Right cardiac atrium (tissue), 5 donors: ENCODE results near the gene GALNT14. TPM values are rescaled to one million over a fixed set of nuclear protein-coding genes. Genes with fewer than 3 reads are reported as not detected.

Experiments
- ATAC-seq, 2 donors: fragments of 200-7000 bp; cut with Tn5 transposase; one replicate each; pipeline versions ENCODE4 v1.8.0 to v1.9.1; 2020; ENCODE audit warnings: moderate library complexity in 2 of 2, mild to moderate bottlenecking in 1 of 2
- DNase-seq, 3 donors: peaks; one replicate each; pipeline ENCODE4 v3.0.0-alpha.2; 2020
- H3K27ac ChIP-seq: one replicate; pipeline ENCODE4 v1.5.1; 2013; ENCODE audit warnings: mild to moderate bottlenecking, low read length, control low read depth, moderate library complexity
- H3K27me3 ChIP-seq: one replicate; pipeline ENCODE4 v1.6.1; 2013; ENCODE audit not compliant: control insufficient read depth, insufficient read depth
- H3K4me1 ChIP-seq: one replicate; pipeline ENCODE4 v1.6.1; 2013; ENCODE audit warnings: low read length; ENCODE audit not compliant: control insufficient read depth, insufficient read depth
- H3K4me3 ChIP-seq: one replicate; pipeline ENCODE4 v1.5.1; 2013; ENCODE audit warnings: low read length, control low read depth
- H3K9me3 ChIP-seq: one replicate; pipeline ENCODE4 v1.6.1; 2013; ENCODE audit warnings: low read length; ENCODE audit not compliant: control insufficient read depth
- WGBS: extraction: QIAGEN DNeasy Blood & Tissue Kit; methylation state at CpG from one replicate; pipeline ENCODE4 v1.1.7; 2013; 5-methylcytosine and 5-hydroxymethylcytosine counted together
- intact Hi-C, 4 donors: fragments of 100-400 bp; cut with DNase I; formaldehyde crosslinking; loops; one replicate each; pipeline versions ENCODE4 v1.11.0 to v1.14.0; 2022 to 2023
- polyA plus RNA-seq: library from polyadenylated mRNA; stranded (reverse); fragments of 200-250 nt; gene quantifications from one replicate; pipeline ENCODE4 v1.2.3, GENCODE V29; 2013
- total RNA-seq, 4 donors: library from RNA; stranded (reverse); fragmentation: NEBNext Ultra II Directional; extraction: Animal tissue kit (Norgen Biotek cat#: 25700); gene quantifications; one replicate each; pipeline ENCODE4 v1.2.1, GENCODE V29; 2021
- donor health status: healthy with polysubstance abuse.
- donor health status: DM: no; HTN: yes; CAD: no.
- donor health status: DM: no; HTN: no; CAD: no.
- donor health status: DM: no; HTN: yes; CAD: no; lungs with severe emphysema.
- donor health status: DM: yes; HTN: yes; CAD: no.

The GALNT14 gene
- total and polyA plus RNA-seq, 5 donors, result 0.21 to 0.25 TPM; not detected in 3

DNA sequence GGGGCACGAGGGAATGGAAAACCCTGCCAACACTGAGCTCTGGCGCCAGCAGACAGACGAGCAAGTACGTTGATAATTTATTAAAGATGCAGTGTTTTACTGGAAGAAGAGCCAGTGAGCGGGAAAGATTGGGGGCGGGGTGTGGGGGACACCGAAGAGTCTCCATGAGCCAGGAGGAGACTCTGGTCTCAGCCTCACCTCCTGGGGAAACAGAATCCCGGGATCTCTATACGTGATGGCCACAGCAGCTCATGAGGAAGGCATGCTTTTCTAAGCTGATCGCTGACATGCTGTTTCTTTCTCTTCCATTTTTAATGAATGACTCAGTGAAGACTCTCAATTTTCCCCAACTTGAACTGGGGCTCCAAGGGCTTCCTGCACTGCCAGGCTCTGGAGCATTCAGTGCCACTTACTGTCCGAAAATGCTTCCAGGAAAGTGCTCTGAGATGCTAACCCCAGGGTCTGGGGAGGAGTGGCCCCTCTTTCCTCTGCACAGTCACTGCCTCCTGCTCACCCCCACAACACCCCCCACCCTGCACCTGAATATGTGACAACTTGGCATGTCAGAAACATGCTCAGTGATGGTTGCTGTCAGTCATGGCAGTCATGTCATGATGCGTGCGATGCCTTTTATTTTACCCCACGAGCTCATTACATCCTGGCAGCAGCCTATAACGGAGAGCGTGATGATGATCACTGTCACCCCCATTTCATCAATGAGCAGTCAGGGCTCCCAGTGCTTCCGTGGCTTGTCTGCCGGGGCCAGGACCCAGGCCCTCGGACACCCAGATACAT lies 166.8 kb downstream of the GALNT14 start:
- Histone ChIP-seq H3K4me1 (no peaks in the 10 kb centered on the region), H3K9me3 (no peaks in the 10 kb centered on the region), H3K27ac (no peak overlapping the region), H3K27me3 (no peaks in the 10 kb centered on the region), H3K4me3 (no peak overlapping the region)
- no peak for DNase-seq
- intact Hi-C loops, result no loop called here
- WGBS, result 85% methylated on average over 19 of the region's 19 CpGs
- no peak for ATAC-seq

DNA sequence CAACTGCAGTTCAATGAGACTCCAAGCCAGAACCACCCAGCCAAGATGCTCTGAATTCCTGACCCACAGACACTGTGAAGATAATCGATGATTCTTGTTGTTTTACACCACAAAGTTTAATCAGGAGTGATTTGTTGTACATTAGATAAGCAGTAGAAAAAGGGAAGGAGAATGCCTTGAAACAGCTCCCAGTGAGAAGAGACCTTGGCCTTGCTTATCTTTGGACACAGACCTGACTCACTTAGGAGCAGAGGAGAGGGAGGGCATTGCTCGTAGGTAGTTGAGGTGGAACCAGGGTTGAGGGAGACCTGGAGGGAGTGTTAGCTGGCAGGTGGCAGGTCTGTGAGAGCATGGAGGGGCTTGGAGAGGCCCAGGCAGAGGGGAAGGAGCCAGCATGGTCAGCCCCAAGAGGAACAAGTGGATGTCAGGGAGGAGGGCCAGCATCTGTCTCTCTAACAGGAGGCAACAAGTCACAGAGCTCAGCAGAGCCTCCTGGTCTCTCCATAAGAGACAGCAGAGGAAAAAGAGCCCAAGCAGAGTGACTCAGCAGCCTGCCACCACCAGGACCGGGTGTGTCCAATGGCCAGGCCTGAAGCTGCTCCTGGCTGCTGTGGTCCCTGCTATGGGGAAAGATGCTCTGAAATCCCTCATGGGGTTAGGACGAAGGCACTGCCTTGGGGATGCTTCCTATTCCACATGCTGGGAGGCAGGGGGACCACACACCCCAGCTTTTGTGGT lies 169.4 kb downstream of the GALNT14 start:
- Histone ChIP-seq H3K4me3 (no peak overlapping the region), H3K4me1 (no peaks in the 10 kb centered on the region), H3K9me3 (no peaks in the 10 kb centered on the region), H3K27ac (no peak overlapping the region), H3K27me3 (no peaks in the 10 kb centered on the region)
- 75% methylated on average over 4 of the region's 4 CpGs for WGBS
- ATAC-seq (no peak), DNase-seq (no peak)
- intact Hi-C loops, result no loop called here

DNA sequence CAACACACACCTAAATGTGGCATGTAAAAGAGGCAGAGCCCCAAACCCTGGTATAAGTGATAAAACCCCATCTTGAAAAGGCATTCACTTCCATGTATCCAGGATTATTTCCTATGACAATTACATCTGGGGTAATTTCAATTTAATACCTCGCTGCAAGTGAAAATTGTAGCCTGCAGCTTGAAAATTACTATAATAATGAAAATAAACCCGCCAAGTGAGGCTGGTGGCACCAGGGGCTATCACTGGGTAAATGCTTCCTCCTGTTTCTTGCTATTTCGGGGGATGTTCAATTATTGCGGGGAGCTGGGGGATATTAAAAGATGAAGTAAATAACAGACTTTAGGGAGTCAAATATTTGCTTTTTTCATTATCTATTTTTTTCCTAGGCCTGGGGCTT lies 171.5 kb downstream of the GALNT14 start:
- Histone ChIP-seq H3K27me3 (no peaks in the 10 kb centered on the region), H3K4me3 (no peak overlapping the region), H3K4me1 (no peaks in the 10 kb centered on the region), H3K27ac (no peak overlapping the region), H3K9me3 (no peaks in the 10 kb centered on the region)
- intact Hi-C loops, result no loop called here
- ATAC-seq, result no peak
- no peak for DNase-seq
- WGBS, result 94% methylated on average over 4 of the region's 4 CpGs

DNA sequence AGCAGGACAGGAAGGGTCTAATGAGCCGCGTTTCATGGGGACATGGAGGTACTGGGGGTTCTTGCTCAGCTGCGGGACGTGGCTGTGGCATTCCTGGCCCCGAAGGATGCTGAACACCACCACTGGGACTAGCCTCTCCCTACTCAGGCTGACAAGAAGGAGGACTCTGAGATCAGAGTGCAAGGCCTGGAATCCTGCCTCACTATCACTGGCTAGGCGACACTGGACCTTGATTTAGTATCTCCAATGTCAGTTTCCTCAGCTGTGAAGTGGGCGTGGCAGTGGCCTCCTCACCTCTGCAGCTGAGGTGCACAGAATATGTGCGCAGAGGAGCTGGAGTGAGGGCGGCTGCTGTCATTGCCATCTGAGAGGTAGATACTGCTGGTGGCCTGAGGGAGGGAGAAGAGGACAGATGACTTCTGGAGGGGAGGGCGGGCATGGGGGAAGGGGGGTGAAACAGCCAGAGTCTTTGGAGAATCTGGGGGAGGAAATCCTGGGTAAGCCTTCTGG lies 173.2 kb downstream of the GALNT14 start:
- no peak overlapping the region for H3K4me3 ChIP-seq
- H3K27me3 ChIP-seq, result no peaks in the 10 kb centered on the region
- H3K9me3 ChIP-seq, result no peaks in the 10 kb centered on the region
- no peaks in the 10 kb centered on the region for H3K4me1 ChIP-seq
- ATAC-seq (no peak), DNase-seq (no peak)
- WGBS, result 90% methylated on average over 10 of the region's 10 CpGs
- intact Hi-C loops, result no loop called here
- no peak overlapping the region for H3K27ac ChIP-seq

DNA sequence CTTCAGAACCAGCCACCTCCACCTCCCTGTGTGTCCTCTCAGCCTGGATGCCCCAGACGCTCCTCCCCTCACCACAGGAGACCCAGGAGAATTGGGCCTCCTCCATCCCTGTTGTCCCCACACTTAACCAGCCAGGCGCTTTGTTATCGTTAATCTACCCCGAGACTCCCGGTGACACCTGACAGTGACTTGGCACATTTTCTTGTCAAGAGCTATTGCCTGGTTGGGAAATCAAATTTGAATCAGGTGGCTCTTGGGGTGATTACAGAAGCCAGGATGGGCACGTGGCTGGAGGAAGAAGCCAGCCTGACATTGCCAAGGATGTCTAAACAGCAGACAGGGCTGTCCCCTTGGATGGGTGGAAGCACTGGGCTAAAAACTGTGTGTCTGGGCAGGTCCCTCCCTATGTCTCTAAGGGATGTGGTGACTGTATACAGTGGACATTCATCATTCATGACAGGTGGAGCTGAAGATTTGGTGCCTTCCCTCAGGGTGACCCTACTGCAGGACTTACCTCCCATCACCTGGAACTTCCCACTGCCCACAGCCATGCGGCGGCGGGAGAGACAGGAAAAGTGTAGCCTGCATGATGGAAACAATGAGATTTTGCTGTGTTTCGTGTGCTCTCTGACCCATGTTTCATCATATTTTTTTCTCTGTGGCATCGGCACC lies 173.8 kb downstream of the GALNT14 start:
- intact Hi-C loops, result no loop called here
- 82% methylated on average over 11 of the region's 11 CpGs for WGBS
- DNase-seq (no peak), ATAC-seq (no peak)
- H3K4me3 ChIP-seq, result no peak overlapping the region
- H3K27ac ChIP-seq, result no peak overlapping the region
- no peaks in the 10 kb centered on the region for H3K9me3 ChIP-seq
- no peaks in the 10 kb centered on the region for H3K27me3 ChIP-seq
- H3K4me1 ChIP-seq, result no peaks in the 10 kb centered on the region

DNA sequence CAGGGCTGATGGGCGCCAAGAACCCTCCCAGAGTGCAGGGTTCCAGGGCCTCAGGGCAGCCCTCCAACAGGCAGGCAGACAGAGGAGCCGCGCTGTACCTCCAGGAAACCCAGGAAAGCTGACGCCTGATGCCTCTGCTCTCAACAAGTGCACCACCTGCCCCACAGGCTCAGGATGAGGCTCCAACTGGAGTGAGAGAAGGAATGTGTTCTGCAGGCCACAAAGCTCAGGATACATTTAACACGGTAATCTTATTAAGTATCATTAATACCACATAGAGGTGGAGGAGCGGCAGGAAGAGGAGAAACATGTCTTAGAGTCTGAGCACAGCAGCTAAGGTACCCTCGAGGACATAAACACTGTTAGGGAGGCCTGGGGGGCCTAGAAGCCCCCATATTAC lies 175.1 kb downstream of the GALNT14 start:
- intact Hi-C loops, result no loop called here
- H3K4me3 ChIP-seq, result no peak overlapping the region
- 74% methylated on average over 7 of the region's 7 CpGs for WGBS
- no peaks in the 10 kb centered on the region for H3K4me1 ChIP-seq
- no peak for ATAC-seq
- no peak overlapping the region for H3K27ac ChIP-seq
- no peaks in the 10 kb centered on the region for H3K27me3 ChIP-seq
- DNase-seq, result no peak
- no peaks in the 10 kb centered on the region for H3K9me3 ChIP-seq

DNA sequence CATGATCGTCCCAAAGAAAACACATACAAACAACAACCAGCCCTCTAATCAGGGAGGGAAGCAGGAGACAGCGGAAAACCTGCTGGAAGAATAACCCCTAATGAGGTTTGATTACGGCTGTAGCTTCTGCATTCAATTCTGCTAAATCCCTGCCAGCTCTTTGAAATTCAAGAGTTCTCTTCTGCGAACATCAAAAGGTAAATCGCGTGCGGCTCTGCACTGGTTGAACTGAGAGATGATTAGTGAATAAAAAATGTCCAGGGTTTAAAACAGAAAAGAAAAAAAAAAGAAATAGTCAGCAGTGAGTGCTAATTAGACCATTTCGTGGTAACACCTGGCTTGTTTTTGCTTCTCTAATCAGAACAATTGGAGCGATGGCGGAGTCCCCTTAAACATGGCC lies 178.0 kb downstream of the GALNT14 start:
- no peak overlapping the region for H3K27ac ChIP-seq
- DNase-seq, result no peak
- no peaks in the 10 kb centered on the region for H3K9me3 ChIP-seq
- 92% methylated on average over 10 of the region's 10 CpGs for WGBS
- no peaks in the 10 kb centered on the region for H3K4me1 ChIP-seq
- intact Hi-C loops, result no loop called here
- H3K4me3 ChIP-seq, result no peak overlapping the region
- no peaks in the 10 kb centered on the region for H3K27me3 ChIP-seq
- ATAC-seq, result no peak

DNA sequence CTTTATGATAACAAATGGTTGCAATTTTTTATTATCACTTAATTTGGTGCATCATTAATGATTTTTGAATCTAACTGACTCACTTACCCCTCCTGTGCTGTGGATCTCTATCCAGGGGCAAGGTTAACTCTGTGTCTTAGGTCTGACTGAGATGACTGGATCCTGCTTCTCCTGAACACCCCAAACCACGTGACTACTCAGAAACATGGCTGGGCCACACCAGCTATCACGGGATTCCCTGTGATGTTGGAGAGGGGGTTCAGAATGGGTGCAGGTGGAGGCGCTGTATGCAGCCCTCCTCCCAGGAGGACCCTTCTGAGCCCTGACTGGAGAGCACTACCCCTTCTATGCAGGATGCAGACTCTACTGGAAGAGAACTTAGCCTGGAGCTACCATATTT lies 178.6 kb downstream of the GALNT14 start:
- 91% methylated on average over 3 of the region's 3 CpGs for WGBS
- Histone ChIP-seq H3K4me1 (no peaks in the 10 kb centered on the region), H3K27me3 (no peaks in the 10 kb centered on the region), H3K27ac (no peak overlapping the region), H3K9me3 (no peaks in the 10 kb centered on the region), H3K4me3 (no peak overlapping the region)
- no peak for ATAC-seq
- intact Hi-C loops, result no loop called here
- no peak for DNase-seq

DNA sequence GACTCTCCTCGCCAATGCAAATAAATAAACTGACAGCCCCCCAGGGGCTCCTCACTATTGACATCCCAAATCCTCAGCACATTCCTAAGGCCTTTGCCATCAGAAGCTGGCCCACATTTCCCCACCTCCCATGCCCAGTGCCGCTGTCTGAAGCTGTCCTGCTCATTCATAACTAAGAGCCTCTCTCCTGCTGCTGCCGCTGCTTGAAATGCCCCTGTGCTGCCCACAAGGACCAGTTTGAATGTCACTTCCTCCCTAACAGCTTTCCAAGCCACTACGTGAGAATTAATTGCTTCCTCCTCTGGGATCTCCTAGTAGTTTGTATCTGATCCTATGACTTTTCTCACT lies 179.3 kb downstream of the GALNT14 start:
- H3K4me1 ChIP-seq, result no peaks in the 10 kb centered on the region
- ATAC-seq, result no peak

DNA sequence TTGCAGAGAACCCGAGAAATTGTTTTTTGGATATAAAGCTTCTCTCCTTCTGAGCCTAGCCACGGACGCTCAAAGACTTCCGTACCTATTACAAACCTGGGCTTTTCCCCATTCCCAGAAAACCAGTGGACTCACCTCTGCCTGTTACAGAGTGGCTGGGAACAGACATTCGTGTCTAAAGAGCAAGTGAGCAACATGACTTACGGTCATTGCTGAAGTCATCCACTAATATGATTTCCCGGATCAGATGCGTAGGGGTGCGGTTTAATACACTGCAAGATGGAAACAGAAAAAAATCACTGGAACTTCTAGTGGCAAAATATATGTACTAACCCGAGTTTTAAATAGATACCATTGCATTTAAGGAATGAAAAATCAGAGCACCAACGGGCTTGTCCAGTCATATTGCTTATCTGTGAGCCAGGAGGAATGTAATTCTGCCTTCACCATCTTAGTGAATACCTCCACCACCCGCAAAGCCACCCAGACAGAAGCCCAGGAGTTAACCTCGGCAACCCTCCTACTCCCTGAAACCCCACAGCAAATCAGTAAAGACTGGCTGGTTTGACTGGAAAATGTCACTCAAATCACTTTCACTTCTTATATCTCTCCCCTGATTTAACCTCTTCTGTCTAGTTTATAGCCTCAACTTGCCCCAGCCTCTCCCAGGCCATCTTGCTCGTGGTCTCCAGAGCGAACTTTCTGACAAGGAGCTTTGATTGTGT lies 179.9 kb downstream of the GALNT14 start:
- intact Hi-C loops, result no loop called here
- H3K4me3 ChIP-seq, result no peak overlapping the region
- ATAC-seq, result no peak
- no peak for DNase-seq
- no peaks in the 10 kb centered on the region for H3K27me3 ChIP-seq
- H3K9me3 ChIP-seq, result no peaks in the 10 kb centered on the region
- WGBS, result 80% methylated on average over 15 of the region's 15 CpGs
- no peaks in the 10 kb centered on the region for H3K4me1 ChIP-seq
- H3K27ac ChIP-seq, result no peak overlapping the region

More for the DNA sequence above, 179.3 kb downstream of the GALNT14 start:
- intact Hi-C loops, result no loop called here
- DNase-seq, result no peak
- Histone ChIP-seq H3K27me3 (no peaks in the 10 kb centered on the region), H3K9me3 (no peaks in the 10 kb centered on the region), H3K4me3 (no peak overlapping the region), H3K27ac (no peak overlapping the region)
- 42% methylated on average over 4 of the region's 4 CpGs for WGBS
